ENCODE results near the gene SPATA46. TPM values are rescaled to one million over a fixed set of nuclear protein-coding genes. Genes with fewer than 3 reads are reported as not detected.

SPATA46 gene
- total RNA-seq, 1 experiment from 2014 or later = not detected

GRCh38 chr1:162404550-162405160 lies 28.0 kb upstream of the SPATA46 start:
- H3K27me3 ChIP-seq (ENCODE audit: insufficient read depth, low read length) = no peaks in the 10 kb centered on the region
- intact Hi-C loops (cut with micrococcal nuclease) = no loop called here
- no peaks in the 10 kb centered on the region for H4K20me1 ChIP-seq (ENCODE audit: insufficient read depth)
- H3K4me3 ChIP-seq (replicated peaks in 1 of 2; ENCODE audit: low read depth in 1 of 2, low read length in 2 of 2) = no peak overlapping the region
- peak; percentile 27; the same call in 1 of the 2 replicates for ATAC-seq
- H3K36me3 ChIP-seq (ENCODE audit: control insufficient read depth in 1 of 2, insufficient read depth in 2 of 2, low read length in 2 of 2) = no peaks in the 10 kb centered on the region
- TF ChIP-seq EGR1 (IDR thresholded peaks at IDR 0.05; ENCODE audit: low read depth) = peak; percentile 76
- no peak for TF ChIP-seq ZBTB33 (IDR thresholded peaks at IDR 0.05; ENCODE audit: extremely low read depth, insufficient replicate concordance, low read length)
- TF ChIP-seq POLR2A (IDR thresholded peaks at IDR 0.05; ENCODE audit: borderline replicate concordance, extremely low read depth, insufficient read depth, insufficient read length) = no peak
- CTCF ChIA-PET = no interaction called here
- peak overlapping the region; percentile 52 for H2AFZ ChIP-seq (ENCODE audit: low read depth, low read length, poor library complexity, severe bottlenecking)
- no peaks in the 10 kb centered on the region for H3K9me3 ChIP-seq (ENCODE audit: control insufficient read depth in 1 of 2, insufficient read depth in 1 of 2, low read depth in 1 of 2, low read length in 2 of 2)
- RAD21 ChIA-PET (ENCODE audit: low non-redundant PET in 1 of 2, low total read pairs in 2 of 2, uncharacterized antibody in 2 of 2, unreplicated experiment in 2 of 2) = no interaction called here
- peaks cover 5 to 8% of the 10 kb centered on the region in 2 experiments for H3K4me1 ChIP-seq (ENCODE audit: control insufficient read depth in 1 of 2, insufficient read depth in 2 of 2, low read length in 2 of 2)
- no TSS peak for BruUV-seq (replicated peaks)
- H3K27ac ChIP-seq (ENCODE audit: low read depth, low read length) = no peak overlapping the region
- POLR2A ChIA-PET = interaction anchor here (0.9 kb wide), 1 partner anchor 24 kb away, joined by 3 read pairs; no protein-coding TSS in a partner anchor
- DNase-seq (ENCODE audit: low read depth, low spot score) = no peak
- peak overlapping the region; percentile 49 for H3K4me2 ChIP-seq (ENCODE audit: low read length)
- no peaks in the 10 kb centered on the region for H3K79me2 ChIP-seq (ENCODE audit: insufficient read depth, low read length)
- no peaks in the 10 kb centered on the region for H3K9me2 ChIP-seq (ENCODE audit: insufficient read depth)
- H3K9ac ChIP-seq (ENCODE audit: low read length) = no peak overlapping the region

GRCh38 chr1:162400790-162401355 lies 24.2 kb upstream of the SPATA46 start:
- TF ChIP-seq ELF1 (IDR thresholded peaks at IDR 0.05; ENCODE audit: borderline replicate concordance, low read depth) (no peak), ZNF274 (IDR thresholded peaks at IDR 0.05; ENCODE audit: low read depth, low read length) (no peak), YY1 (IDR thresholded peaks at IDR 0.05; ENCODE audit: extremely low read depth, insufficient replicate concordance, low read depth, low read length) (no peak), TCF7L2 (IDR thresholded peaks at IDR 0.05; ENCODE audit: borderline replicate concordance, extremely low read depth, insufficient read depth, insufficient read length) (no peak), ATF3 (IDR thresholded peaks at IDR 0.05) (no peak), SP1 (IDR thresholded peaks at IDR 0.05; ENCODE audit: low read depth) (no peak), POLR2AphosphoS5 (IDR thresholded peaks at IDR 0.05; ENCODE audit: low read depth, low read length) (no peak)
- Histone ChIP-seq H3K36me3 (ENCODE audit: control insufficient read depth in 1 of 2, insufficient read depth in 2 of 2, low read length in 2 of 2) (no peaks in the 10 kb centered on the region), H3K27ac (ENCODE audit: low read depth, low read length) (no peak overlapping the region), H3K27me3 (ENCODE audit: insufficient read depth, low read length) (no peaks in the 10 kb centered on the region), H3K4me3 (replicated peaks in 1 of 2; ENCODE audit: low read depth in 1 of 2, low read length in 2 of 2) (no peak overlapping the region), H3K9me2 (ENCODE audit: insufficient read depth) (no peaks in the 10 kb centered on the region), H3K4me2 (ENCODE audit: low read length) (no peak overlapping the region), H3K79me2 (ENCODE audit: insufficient read depth, low read length) (no peaks in the 10 kb centered on the region), H2AFZ (ENCODE audit: low read depth, low read length, poor library complexity, severe bottlenecking) (no peak overlapping the region), H3K9me3 (ENCODE audit: control insufficient read depth in 1 of 2, insufficient read depth in 1 of 2, low read depth in 1 of 2, low read length in 2 of 2) (no peaks in the 10 kb centered on the region), H3K4me1 (ENCODE audit: control insufficient read depth in 1 of 2, insufficient read depth in 2 of 2, low read length in 2 of 2) (peaks cover 5 to 8% of the 10 kb centered on the region in 2 experiments), H3K9ac (ENCODE audit: low read length) (no peak overlapping the region), H4K20me1 (ENCODE audit: insufficient read depth) (no peaks in the 10 kb centered on the region)
- intact Hi-C loops (cut with micrococcal nuclease) = no loop called here
- DNase-seq (ENCODE audit: low read depth, low spot score) (no peak), ATAC-seq (no peak)
- no TSS peak for BruUV-seq (replicated peaks)
- ChIA-PET CTCF (interaction anchor here (1.0 kb wide), 1 partner anchor 43 kb away, joined by 3 read pairs; no protein-coding TSS in a partner anchor), POLR2A (no interaction called here), RAD21 (ENCODE audit: low non-redundant PET in 1 of 2, low total read pairs in 2 of 2, uncharacterized antibody in 2 of 2, unreplicated experiment in 2 of 2) (no interaction called here)

All from HCT116 (cell line).